Activated CD4-positive, CD25-positive, alpha-beta regulatory T cell treated with anti-CD3 and anti-CD28 coated beads, Interleukin-2, amount 50 U/mL, for 16 hours (primary cell): ENCODE data around the gene OSBPL3.
"Not testable (repeated sequence)": the region's sequence is repeated elsewhere in the genome, so short reads cannot be mapped to it uniquely, and the experiment has no call there.

Experiments used
- DNase-seq: peaks from one replicate; pipeline ENCODE4 v3.0.0-alpha.2; 2020; ENCODE audit warnings: low read depth, low spot score

OSBPL3 gene

GRCh38 chr7:24920451-24921361 lies 59.3 kb downstream of the OSBPL3 start:
- DNase-seq = no peak

DNA sequence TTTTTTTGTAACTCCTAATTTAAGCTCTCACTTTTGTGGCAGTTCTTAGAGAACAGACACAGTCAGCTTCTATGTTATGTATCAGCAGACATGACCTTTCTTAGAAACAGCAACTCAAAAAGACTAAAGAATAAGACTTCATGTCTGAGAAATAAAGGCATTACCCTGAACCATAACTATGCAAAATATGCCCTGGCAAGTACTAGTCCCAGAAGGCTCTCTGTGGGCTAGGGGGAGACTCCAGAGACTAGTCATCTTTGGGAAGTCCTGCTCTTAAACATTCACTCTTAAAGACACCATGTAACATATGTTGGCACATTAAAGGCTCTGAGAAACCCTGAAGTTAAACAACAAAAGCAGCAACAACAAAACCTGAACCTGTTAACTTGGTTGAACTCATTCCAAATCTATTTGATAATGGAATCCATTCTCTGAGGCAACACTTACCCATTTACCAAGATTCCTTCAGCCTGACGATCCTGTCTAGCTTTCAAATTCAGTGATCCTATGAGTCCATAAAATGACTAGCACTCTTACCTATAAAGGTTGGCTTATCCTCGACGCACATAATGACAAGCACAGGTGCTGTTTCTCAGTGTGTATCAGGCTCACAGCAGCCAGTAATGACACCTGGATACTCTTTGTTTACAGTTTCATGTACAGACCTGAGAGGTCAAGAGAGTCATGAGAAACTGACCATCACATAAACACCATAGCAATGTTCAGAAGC lies 62.3 kb downstream of the OSBPL3 start:
- DNase-seq = no peak

- no peak for DNase-seq
These were observed 63.4 kb downstream of the OSBPL3 start for GRCh38 chr7:24916463-24917040.

- DNase-seq = no peak
These were observed 65.5 kb downstream of the OSBPL3 start for GRCh38 chr7:24914465-24914859.

GRCh38 chr7:24913801-24914464 lies 66.0 kb downstream of the OSBPL3 start:
- no peak for DNase-seq

DNA sequence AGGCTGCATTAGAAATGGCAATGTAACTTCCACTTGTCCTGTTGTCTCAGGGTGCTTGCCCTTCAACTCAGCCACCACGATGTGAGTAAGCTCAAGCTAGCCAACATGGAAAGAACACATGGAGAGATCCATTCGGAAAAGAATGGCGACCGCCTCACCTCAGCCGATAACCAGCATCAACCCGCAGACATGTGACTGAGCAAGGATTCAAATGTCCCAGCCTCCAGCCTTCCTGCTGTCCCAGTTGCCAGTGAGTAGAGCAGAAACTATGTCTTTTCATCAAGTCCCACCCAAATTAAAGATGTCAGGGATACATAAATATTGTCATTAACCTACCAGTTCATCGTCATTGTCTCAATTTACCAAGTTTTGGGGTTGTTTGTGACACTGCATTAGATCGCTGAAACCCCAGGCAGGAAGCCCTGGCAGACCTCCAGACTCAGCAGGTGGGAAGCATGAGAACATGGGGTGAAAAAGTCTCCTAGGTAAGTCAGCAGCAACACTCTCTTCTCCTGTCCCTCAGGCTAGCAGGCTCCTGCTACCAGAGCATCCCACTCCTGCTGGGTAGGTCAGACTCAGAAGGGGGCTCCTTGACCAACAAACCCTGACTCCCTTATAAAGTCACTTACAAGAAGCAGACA lies 67.0 kb downstream of the OSBPL3 start:
- DNase-seq = no peak

DNA sequence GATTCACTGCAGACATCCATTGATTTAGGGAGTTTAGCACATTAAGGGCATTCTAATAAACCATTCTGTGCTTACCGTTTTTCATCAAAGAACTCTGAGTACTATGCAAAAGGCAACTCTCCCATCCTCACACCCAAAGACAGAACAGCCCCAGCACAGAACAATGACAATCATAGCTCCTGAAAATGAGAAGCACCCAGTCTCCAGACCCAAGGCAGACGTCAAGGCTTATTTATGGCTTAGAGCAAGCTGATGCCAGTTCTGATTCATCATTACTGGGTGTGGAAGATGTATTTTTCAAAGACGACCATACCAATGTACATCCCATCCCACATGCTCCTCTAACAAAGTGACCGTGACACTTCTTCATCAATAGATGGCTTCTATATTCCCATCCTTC lies 67.6 kb downstream of the OSBPL3 start:
- no peak for DNase-seq

GRCh38 chr7:24911213-24911603 lies 68.8 kb downstream of the OSBPL3 start:
- DNase-seq = no peak

GRCh38 chr7:24910551-24911212 lies 69.3 kb downstream of the OSBPL3 start:
- no peak for DNase-seq

DNA sequence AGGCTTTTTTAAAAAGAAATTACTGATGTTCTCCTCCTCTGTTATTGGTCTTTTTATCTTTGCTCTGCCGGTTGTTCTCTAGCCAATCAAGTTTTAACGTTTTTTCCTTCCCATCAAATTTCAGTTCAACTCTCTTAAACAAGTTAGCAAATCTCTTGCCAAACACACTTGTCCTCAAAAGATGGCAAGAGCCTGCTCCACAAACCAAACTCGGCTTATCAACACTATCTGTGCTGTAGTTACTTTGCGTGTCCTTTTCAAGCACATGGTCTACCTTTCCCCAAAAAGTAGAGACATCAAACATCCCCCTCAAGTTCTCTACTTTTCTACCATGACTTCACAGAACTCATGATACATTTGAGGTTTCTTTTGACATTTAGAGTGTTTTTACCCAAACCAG lies 71.3 kb downstream of the OSBPL3 start:
- no peak for DNase-seq

DNA sequence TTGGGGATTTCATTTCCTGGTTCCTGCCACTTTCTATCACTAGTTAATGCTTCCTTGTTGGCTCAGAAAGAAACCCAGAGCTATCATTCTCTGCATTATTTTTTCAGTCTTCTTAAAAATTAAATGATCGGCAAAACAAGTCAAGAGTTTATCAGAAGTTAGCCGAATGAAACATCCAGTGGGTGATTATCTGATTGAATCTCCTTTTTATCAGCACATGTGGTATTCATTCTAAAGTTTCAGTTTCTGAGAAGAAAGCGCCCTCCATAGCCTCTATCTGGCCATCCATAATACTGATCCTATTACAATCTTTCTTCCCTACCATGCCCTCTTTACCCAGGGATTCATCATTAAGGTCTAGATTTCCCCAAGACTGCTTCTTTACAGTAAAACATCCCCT lies 71.8 kb downstream of the OSBPL3 start:
- DNase-seq = no peak

- no peak for DNase-seq
These were observed 72.6 kb downstream of the OSBPL3 start for GRCh38 chr7:24907311-24907886.

DNA sequence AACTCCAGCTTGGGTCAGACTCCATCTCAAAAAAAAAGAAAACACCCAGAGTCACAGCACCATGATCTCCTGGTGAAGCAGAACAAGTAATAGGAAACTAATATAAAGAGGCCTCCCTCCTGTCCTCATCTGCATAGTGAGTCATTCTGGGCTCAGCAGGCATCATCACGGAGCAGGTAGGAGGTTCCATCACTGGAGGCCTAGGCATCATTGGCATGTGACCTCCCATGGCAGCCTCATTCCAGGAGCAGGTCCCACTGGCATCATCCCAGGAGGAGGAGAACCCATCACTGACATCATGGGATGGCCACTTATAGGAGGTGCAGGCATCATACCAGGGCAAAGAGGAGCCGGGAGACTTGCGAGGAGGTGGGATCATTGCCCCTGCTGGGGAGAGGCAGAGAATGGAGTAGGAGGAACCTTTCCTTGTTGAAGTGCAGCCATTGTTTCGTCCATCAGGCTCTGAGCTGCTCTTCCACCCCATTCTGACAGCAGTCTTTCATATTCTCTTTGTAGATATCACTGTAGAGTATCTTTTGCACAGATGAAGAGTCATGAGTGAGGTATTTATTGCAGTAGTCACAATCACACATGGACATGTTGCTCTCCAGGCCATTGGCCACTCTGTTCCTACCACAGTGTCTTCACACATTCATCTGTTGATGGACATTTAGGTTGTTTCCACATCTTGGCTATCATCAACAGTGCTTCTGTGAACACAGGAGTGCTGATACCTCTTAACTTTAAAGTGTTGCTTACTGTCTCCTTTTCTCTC lies 73.8 kb downstream of the OSBPL3 start:
- no peak for DNase-seq

- DNase-seq = not testable (repeated sequence)
These were observed 76.0 kb downstream of the OSBPL3 start for GRCh38 chr7:24903992-24904391.

- no peak for DNase-seq
These were observed 76.4 kb downstream of the OSBPL3 start for GRCh38 chr7:24903559-24903958.

DNA sequence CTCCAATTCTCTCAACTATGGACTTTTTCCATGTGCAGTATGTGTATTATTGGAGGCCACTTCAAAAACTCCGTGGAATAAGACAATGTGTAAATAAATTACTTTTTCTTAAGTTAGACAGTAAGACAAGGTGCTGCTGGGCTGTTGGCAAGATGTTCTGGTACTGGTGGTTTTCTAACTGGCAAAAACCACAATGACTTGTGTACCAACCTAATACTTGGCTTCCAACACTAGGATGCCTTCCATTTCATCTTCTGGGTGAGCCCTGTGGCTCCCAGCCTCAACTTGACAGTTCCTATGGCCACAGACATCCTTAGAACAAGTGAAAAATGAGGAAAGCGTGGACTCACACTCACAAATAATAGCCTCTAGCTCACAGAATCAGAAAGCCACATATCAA lies 77.0 kb downstream of the OSBPL3 start:
- DNase-seq = no peak

- DNase-seq = no peak
These were observed 77.7 kb downstream of the OSBPL3 start for GRCh38 chr7:24902276-24902675.

- DNase-seq = no peak
These were observed 80.1 kb downstream of the OSBPL3 start for GRCh38 chr7:24899905-24900304.

- DNase-seq = no peak
These were observed 80.8 kb downstream of the OSBPL3 start for GRCh38 chr7:24899161-24899560.

DNA sequence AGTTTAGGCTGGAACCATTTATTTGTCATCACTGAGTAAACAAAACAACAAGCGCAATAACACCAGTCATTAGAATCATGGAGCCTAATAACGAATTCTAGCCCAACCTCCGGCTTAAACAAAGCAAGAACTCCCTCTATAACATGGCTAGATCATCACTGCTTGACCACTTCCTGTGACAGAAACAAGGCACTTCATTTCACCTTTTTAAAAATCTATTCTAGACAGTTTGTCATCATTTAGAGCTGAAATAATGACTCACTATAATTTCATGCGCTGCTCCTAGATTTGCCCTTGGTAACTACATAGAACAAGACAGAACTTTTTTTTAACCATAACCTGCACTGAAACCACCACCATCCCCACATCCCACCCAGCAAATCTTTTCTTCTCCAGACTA lies 81.3 kb downstream of the OSBPL3 start:
- DNase-seq = no peak
